HuH-7 (cell line): ENCODE results near the gene FGFR3.
"Not testable (repeated sequence)": the region's sequence is repeated elsewhere in the genome, so short reads cannot be mapped to it uniquely, and the experiment has no call there.

Experiments
- DNase-seq: peaks from one replicate; pipeline ENCODE4 v3.0.0; 2011; ENCODE audit warnings: low spot score

The FGFR3 gene

DNA sequence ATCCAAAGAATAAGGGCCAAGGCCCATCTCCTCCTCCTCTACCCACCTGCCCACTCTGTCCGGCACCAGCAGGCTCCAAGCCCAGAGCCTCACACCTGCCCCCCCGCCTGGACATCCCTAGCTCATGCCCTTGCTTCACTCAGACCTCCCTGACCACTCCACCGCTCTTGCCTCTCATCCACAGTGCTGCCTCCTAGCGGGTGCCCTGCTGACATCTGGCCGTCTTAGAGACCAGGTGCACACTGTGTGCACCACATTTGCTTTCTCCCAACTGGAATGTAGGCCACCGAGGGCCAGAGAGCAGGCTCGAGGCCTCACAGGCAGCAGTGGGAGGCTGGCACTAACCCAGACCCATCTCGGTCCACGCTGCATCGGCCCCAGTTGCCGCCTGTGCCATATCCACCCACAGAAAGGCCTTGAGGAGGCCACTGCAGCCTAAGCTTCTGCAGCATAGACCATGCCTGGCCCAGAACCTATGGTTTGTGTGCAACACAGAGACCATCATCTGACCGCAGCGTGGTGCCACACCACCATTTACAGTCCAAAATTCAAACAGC is 49.3 kb downstream of the FGFR3 start:
- no peak for DNase-seq

DNA sequence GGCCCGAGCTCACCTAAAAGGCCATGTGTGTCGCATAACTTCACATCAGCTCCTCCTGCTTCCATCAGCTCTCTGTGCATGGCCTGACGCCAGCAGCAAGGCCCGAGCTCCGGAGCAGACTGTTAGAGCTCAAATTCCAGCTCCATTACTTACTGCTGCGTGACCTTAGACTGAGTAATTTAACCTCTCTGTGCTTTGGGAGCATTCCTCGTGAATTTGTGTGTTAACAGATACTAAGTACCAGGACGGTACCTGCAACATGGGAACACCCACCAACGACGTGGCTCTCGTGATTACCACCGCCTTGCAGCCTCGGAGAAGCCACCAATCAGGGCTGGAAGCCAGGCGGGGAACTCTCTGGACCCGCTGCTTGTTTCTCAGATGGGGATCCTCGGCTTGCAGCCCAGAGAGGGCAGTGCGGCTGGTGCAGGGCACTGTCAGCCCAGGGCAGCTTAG is 49.9 kb downstream of the FGFR3 start:
- DNase-seq: no peak

DNA sequence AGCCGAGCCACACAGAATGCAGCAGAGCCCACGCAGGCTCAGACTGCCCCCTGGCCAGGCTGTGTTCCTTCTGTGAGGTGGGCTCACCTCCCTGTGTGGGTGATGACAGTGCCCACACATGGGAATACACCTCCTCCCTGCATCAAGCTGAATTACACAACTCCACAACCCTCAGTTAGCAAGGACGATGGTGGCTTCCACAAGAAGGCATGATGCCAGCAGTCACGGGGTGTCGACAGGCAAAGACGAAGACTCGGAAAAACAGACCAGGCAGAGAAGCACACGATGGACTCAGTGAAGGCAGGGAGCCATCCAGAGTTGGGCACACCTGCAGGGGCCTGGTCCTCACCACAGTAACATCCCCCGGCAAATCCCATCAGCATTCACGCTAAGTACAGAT is 50.8 kb downstream of the FGFR3 start:
- no peak for DNase-seq

GRCh38 chr4:1844618-1845017 is 51.5 kb downstream of the FGFR3 start:
- not testable (repeated sequence) for DNase-seq

GRCh38 chr4:1846580-1846979 is 53.5 kb downstream of the FGFR3 start:
- DNase-seq: no peak

GRCh38 chr4:1850276-1850675 is 57.2 kb downstream of the FGFR3 start:
- DNase-seq: no peak

DNA sequence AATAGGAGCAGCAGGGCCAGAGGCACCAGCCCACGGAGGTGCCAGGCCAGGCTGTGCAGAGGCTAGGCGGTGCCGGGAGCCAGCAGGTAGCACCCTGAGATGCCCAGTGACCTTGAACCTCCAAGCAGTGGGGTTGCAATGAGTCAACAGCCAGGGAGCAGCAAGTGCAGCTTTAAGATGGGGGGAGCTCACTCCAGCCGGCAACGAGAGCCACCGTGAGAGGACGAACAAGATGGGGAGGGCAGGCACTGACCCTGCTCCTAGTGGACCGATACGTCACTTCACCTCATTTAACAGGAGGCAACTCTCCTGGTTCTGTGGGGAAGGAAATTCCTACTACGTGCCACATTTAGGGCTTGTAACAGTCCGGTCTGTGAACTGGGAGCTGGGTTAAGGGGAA is 58.1 kb downstream of the FGFR3 start:
- no peak for DNase-seq

DNA sequence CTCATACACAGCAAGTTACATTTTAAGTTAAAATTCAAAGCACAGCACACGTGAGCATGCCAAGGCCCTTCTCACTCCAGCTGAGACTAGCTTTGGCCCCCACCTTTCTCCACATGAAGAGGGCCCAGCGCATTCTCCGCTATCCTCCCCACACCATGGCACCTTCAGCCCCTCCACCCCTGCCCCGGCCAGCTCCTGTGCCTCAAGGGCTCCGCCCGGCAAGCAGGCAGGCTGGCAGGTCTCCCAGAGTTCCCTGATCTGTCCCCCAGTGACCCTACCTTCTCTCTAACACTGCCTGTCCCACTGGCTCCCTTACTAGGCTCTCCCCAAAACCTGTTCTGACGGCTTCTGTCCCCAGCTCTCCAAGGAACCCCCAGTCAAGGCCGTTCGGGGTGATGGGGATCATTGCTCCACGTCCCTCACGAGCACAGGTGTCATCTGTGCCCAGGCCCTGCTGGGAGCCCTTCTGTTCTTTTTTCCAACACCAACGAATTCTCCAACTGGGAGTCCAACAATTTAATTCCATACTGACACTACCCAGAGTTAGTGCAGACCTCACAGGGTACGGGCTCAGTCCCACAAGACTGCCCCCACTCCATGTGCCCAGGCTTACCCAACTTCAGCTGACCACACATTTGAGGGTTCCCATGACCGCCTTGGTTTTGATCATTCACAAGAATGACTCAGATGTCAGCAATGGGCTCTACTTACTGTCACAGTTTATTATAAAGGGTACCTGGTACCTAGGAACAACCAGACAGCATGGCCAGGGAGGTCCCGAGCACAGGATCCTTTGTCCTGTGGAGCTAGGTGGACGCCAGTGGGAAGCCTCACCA is 58.7 kb downstream of the FGFR3 start:
- DNase-seq: no peak

DNA sequence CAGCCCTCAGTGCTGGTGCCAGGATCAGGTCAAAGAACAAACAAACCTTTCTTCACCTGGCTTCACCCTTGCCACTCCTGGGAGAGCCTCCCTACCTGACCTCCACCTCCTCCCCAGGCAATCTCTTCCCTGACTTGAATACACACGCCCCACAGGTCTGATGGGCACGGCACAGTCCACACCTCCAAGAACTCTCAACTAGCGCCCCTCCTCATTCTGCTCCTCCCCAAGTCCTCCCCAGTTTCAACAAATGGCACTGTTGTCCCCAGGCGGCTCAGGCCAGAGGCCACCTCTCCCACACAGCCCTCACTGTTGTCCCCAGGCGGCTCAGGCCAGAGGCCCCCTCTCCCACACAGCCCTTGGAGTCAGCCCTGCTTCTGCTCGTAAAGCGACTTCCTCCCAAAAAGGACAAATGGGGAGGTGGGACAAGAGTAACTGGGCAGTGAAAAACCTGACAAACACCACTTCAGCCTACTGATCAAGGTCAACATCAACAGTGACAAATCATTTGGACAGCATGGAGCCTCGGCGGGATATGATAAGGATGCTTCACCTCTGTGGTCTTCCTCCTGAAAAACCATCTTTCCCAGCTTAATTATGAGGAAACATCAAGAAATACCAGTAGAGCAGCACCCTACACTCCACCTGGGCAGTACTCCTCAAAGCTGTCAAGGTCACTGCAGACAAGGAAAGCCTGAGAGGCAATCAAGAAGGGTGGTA is 60.0 kb downstream of the FGFR3 start:
- DNase-seq: no peak

- no peak for DNase-seq
Measured at GRCh38 chr4:1854752-1855151, 61.7 kb downstream of the FGFR3 start.

GRCh38 chr4:1855333-1856070 is 62.4 kb downstream of the FGFR3 start:
- DNase-seq: no peak

GRCh38 chr4:1856071-1856942 is 63.2 kb downstream of the FGFR3 start, which contains the start of gene LETM1:
LETM1 (minus strand) TSS chr4:1856156; CDS start chr4:1855950, 206 bp downstream.
- DNase-seq: peak; percentile 93

DNA sequence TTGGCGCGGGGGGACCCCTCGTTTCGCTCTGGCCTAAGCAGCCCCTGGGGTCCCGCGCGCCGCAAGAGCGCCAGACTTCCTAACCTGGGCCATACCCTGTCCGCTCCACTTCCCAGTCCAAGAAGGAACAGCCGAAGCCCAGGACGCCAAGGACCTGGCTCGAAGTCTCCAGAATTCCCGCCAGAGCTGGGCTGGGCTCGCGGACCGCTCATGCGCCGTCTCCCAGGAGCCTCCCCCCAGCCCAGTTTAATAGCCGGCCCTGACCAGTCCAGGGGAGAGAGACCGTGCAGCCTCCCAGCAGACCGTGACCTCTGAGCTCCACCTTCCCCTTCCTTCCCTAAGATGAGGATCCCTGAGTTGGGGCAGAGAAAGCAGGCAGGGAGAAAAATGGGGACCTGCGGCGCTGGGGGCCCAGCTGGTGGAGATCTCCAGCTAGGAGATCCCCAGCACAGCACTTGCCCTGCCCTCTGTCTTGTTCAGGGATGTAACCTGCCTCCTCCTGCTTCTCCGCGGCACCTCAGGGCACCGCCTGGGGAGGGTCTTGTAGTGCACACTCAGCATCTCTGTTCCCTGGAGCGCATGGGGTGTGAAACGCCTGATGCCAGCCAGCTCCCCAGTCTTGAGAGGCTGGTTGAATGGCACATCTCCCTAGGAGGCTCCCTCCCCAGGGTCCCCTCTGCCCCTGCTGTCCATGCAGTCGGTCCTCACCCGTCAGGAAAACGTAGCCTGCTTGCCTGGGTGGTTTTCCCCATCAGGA is 64.0 kb downstream of the FGFR3 start:
- no peak for DNase-seq

- DNase-seq: no peak
Measured at GRCh38 chr4:1857931-1858330, 64.8 kb downstream of the FGFR3 start.
